Peyer's patch (tissue), 4 donors: Measurements from ENCODE around the gene USH1C. TPM values are rescaled to one million over a fixed set of nuclear protein-coding genes. Genes with fewer than 3 reads are reported as not detected.

Experiments
- DNase-seq, 3 donors: peaks; one replicate each; pipeline ENCODE4 v3.0.0-alpha.2; 2017 to 2019
- H3K27ac ChIP-seq, 4 donors: fragments of 200-600 bp; sonication (generic); one replicate each; pipeline ENCODE4 v1.5.1; 2016 to 2019
- H3K27me3 ChIP-seq, 2 donors: fragments of 200-600 bp; sonication (generic); one replicate each; pipeline ENCODE4 v1.5.1; 2019
- H3K36me3 ChIP-seq, 3 donors: fragments of 200-600 bp; sonication (generic); one replicate each; pipeline ENCODE4 v1.5.1; 2016 to 2019
- H3K4me1 ChIP-seq, 4 donors: fragments of 200-600 bp; sonication (generic); one replicate each; pipeline ENCODE4 v1.5.1; 2016 to 2019
- H3K4me3 ChIP-seq, 4 donors: fragments of 200-600 bp; sonication (generic); 1 replicate in 3 of 4; 2 replicates in 1 of 4; pipeline ENCODE4 v1.5.1; 2016 to 2019; ENCODE audit warnings: mild to moderate bottlenecking in 1 of 4
- H3K9me3 ChIP-seq, 4 donors: fragments of 200-600 bp; sonication (generic); one replicate each; pipeline ENCODE4 v1.5.1; 2016 to 2019; ENCODE audit warnings: mild to moderate bottlenecking in 1 of 4
- CTCF ChIP-seq, 6 experiments: fragments of 450-650 bp in 4 of 6; fragments of 200-600 bp in 2 of 6; sonication (generic) in 1 of 6; IDR thresholded peaks; one replicate each; pipeline ENCODE4 v1.5.1; 2017 to 2019; ENCODE audit warnings: antibody characterized with exemption in 6 of 6, mild to moderate bottlenecking in 3 of 6, moderate library complexity in 1 of 6
- POLR2A ChIP-seq, 2 donors: fragments of 450-650 bp; IDR thresholded peaks; one replicate each; pipeline ENCODE4 v1.5.1; 2017; ENCODE audit warnings: antibody characterized with exemption in 2 of 2, mild to moderate bottlenecking in 2 of 2, moderate library complexity in 2 of 2
- total RNA-seq, 4 donors: library from RNA; depleted of rRNA; stranded (reverse); fragments of >200 nt; gene quantifications; one replicate each; pipeline ENCODE4 v1.1.0, GENCODE V29; 2016

The USH1C gene
- total RNA-seq, 4 donors from 2014 or later, result 90.8 to 302 (median 245) TPM

DNA sequence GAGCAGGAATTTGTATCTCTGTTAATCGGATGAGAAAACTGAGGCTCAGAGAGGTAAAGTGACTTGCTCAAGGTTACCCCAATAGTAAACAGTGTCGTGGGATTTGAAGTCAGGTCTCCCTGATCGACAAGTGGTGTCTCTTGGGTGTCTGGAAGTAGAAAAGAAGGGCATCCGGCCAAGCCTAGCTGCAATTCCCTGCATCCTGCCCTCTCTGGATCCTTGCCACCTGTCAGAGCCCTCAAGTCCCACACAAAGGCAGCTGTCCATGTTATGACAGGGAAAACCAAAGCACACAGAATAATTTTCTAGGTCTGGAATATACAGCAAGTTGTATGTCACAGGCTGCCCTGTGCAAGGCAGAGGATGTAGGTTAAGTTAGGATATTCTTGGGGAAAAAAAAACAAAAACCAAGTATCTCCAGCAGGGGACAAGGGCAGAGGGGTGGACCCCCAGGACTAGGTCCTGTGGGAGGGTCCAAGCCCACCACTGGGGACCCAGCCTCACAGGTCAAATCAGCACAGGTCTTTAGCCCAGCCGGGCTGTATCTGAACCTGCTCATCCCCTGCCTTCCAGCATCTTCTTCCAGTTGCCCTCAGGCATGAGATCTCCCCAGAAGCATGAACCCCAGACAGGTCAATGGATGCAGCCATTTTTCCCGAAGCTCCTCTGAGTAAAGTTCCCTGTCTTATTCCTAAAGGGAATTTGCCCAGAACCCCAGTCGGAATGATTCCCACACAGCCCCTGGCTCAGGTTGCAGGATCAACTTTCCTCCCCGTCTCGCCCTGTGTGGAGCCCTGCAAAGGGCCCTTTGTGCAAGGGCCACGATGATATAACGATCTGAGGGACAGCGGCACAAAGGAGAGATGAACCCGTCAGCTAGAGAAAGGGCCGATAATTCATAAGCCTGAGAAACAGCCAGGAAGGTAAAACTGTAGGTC lies 15.0 kb downstream of the USH1C start:
- H3K4me3 ChIP-seq, result no peak overlapping the region
- H3K9me3 ChIP-seq, result no peaks in the 10 kb centered on the region
- H3K27ac ChIP-seq, result no peak overlapping the region
- TF ChIP-seq POLR2A (IDR thresholded peaks at IDR 0.05) (no peak), CTCF (IDR thresholded peaks at IDR 0.05) (no peak)
- H3K36me3 ChIP-seq, result peaks cover 0 to 37% (median 0%) of the 10 kb centered on the region in 3 donors
- H3K4me1 ChIP-seq, result peaks cover 0 to 25% (median 3%) of the 10 kb centered on the region in 4 donors
- DNase-seq, result peak in 1 of 3 donors; percentile 21
- no peaks in the 10 kb centered on the region for H3K27me3 ChIP-seq

GRCh38 chr11:17528181-17528691 lies 16.0 kb downstream of the USH1C start:
- peaks cover 0 to 39% (median 0%) of the 10 kb centered on the region in 3 donors for H3K36me3 ChIP-seq
- H3K27me3 ChIP-seq, result no peaks in the 10 kb centered on the region
- H3K27ac ChIP-seq, result no peak overlapping the region
- TF ChIP-seq CTCF (IDR thresholded peaks at IDR 0.05) (peak in 4 of 6 experiments; percentile 55 to 75 (median 68)), POLR2A (IDR thresholded peaks at IDR 0.05) (no peak)
- H3K4me1 ChIP-seq, result peaks cover 0 to 25% (median 3%) of the 10 kb centered on the region in 4 donors
- DNase-seq, result peak; percentile 20 to 72 (median 67)
- H3K9me3 ChIP-seq, result no peaks in the 10 kb centered on the region
- no peak overlapping the region for H3K4me3 ChIP-seq

GRCh38 chr11:17527628-17527995 lies 16.6 kb downstream of the USH1C start:
- H3K4me3 ChIP-seq, result no peak overlapping the region
- no peak for TF ChIP-seq CTCF (IDR thresholded peaks at IDR 0.05)
- peak in 1 of 3 donors; percentile 3 for DNase-seq
- H3K36me3 ChIP-seq, result peaks cover 0 to 46% (median 0%) of the 10 kb centered on the region in 3 donors
- H3K4me1 ChIP-seq, result peaks cover 0 to 25% (median 3%) of the 10 kb centered on the region in 4 donors
- no peaks in the 10 kb centered on the region for H3K27me3 ChIP-seq
- H3K27ac ChIP-seq, result no peak overlapping the region
- H3K9me3 ChIP-seq, result no peaks in the 10 kb centered on the region

DNA sequence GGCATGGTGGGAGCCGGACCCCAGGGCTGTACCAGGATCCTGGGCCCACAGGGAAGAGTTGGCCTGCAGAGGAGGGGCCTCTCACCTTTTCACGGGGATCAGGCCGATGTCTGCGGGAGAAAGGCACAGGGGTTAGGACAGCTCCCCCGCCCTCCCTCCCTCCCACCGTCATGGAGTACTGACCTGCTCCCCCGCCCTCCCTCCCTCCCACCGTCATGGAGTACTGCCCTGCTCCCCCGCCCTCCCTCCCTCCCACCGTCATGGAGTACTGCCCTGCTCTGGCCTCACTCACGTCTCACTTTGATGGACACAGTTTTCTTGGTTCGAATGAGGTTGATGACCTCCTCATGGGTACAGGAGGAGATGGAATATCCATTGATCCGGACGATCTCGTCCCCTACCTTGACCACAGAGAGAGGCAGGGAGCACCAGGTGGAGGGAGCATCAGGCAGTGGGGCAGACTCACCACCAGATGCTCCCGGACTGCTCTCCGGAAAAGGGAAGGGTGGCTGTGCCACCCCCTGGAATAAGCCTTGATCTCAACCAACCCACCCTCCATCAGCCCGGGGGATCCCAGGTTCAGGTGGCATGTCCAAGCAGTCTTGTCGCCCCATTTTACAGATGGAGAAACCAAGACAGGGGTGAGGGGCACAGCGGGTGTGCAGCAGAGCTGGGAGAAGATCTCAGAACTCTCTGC lies 17.1 kb downstream of the USH1C start:
- Histone ChIP-seq H3K27me3 (no peaks in the 10 kb centered on the region), H3K27ac (no peak overlapping the region), H3K4me3 (no peak overlapping the region), H3K9me3 (no peaks in the 10 kb centered on the region), H3K4me1 (peaks cover 0 to 21% (median 3%) of the 10 kb centered on the region in 4 donors), H3K36me3 (peaks cover 0 to 50% (median 0%) of the 10 kb centered on the region in 3 donors)
- DNase-seq, result peak in 1 of 3 donors; percentile 40
- no peak for TF ChIP-seq POLR2A (IDR thresholded peaks at IDR 0.05)
- TF ChIP-seq CTCF (IDR thresholded peaks at IDR 0.05), result no peak

DNA sequence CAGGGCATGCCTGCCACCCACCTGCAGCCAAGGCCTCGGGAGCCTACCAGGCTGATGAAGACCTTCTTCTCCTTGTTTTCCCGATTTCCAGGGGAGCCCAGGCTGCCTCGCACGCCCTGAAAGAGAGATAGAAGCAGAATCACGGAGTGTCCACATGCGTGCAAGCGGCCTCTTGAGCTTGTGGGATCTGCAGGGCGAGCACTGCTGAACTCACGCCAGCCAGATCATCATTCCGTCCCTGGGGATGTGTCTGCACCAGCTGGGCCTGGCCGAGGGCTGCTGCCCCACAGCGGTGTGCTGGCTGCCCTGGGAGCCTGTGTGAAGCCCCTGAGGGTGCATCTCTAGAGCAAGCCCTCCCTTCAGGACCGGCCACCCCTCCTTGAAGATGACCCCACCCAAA lies 17.9 kb downstream of the USH1C start:
- no peak for DNase-seq
- TF ChIP-seq POLR2A (IDR thresholded peaks at IDR 0.05), result no peak
- TF ChIP-seq CTCF (IDR thresholded peaks at IDR 0.05), result no peak
- peaks cover 0 to 20% (median 3%) of the 10 kb centered on the region in 4 donors for H3K4me1 ChIP-seq
- no peak overlapping the region for H3K27ac ChIP-seq
- no peaks in the 10 kb centered on the region for H3K9me3 ChIP-seq
- H3K4me3 ChIP-seq, result no peak overlapping the region
- H3K36me3 ChIP-seq, result peaks cover 0 to 57% (median 0%) of the 10 kb centered on the region in 3 donors
- no peaks in the 10 kb centered on the region for H3K27me3 ChIP-seq
